ENCODE results near the gene RALGPS1.

DNA sequence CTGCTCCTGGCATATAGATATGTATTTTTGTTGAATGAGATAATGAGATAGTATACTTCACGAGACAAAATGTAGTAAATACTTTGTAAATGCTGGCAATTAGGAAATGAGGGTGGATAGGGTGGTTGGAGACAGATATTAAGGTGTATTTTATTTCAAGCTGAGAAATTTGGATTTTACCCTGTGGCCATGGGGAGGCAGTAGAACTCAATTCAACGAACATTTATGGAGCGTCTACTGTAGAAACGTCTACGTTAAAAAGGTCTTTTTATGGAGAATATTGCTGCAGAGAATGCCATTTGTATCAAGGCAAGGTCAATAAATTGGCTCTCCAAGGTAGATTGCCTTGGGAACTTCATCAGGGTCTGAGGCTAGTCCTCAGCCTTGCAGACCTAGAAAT is 21.5 kb upstream of the RALGPS1 start:
- TF ChIP-seq, protein P1, sequence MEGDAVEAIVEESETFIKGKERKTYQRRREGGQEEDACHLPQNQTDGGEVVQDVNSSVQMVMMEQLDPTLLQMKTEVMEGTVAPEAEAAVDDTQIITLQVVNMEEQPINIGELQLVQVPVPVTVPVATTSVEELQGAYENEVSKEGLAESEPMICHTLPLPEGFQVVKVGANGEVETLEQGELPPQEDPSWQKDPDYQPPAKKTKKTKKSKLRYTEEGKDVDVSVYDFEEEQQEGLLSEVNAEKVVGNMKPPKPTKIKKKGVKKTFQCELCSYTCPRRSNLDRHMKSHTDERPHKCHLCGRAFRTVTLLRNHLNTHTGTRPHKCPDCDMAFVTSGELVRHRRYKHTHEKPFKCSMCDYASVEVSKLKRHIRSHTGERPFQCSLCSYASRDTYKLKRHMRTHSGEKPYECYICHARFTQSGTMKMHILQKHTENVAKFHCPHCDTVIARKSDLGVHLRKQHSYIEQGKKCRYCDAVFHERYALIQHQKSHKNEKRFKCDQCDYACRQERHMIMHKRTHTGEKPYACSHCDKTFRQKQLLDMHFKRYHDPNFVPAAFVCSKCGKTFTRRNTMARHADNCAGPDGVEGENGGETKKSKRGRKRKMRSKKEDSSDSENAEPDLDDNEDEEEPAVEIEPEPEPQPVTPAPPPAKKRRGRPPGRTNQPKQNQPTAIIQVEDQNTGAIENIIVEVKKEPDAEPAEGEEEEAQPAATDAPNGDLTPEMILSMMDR (IDR thresholded peaks at IDR 0.05; ENCODE audit: poor library complexity) = peak; percentile 39
- TF ChIP-seq EZH2 (IDR thresholded peaks at IDR 0.05; ENCODE audit: borderline replicate concordance) (no peak), EZH2phosphoT487 (IDR thresholded peaks at IDR 0.05; ENCODE audit: low read depth, severe bottlenecking, unreplicated experiment) (no peak)
